Right hindlimb (tissue), 1 donor: ENCODE data around the gene STK33.
A peak's percentile ranks its signal among the peaks of the same experiment; 100 is the strongest.

ENCODE experiments used
- DNase-seq: peaks from one replicate; pipeline ENCODE4 v3.0.0-alpha.2; 2018

Gene STK33

DNA sequence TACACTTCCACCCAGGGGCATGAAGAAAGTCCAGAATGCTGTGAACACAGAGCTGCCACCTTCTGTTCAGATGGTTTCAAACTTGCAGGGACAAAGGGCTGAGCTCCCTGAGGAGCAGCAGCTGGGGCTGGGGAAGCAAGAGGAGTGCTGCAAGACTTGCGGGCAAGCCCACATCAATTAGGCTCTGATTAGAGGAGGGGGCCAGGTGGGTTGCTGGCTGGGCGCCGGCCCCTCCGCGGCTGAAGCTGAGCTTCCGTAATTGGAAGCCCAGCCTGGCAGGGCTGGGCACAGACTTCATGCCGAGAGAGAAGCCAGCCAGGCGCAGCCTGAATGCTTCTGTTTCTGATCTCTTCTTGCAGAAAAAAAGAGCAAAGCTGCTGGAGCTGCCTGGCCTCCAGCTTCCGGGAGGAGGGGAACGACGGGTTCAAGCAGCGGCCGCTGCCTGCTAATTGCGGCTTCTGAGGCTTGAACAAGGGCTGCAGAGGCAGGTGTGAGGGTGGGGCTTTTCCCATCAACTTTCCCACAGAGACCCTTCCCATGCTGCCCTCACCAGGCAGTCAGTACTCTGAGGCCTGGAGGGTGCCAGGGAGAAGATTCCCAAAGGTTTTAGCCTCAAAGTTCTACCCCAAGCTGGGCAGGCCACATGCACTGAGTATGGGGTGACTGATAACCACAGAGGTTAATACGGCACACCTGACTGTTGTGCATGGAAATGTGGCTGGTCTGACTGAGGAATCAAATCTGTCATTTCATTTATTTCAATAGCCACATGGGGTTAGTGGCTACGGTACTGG, 239.2 kb downstream of the STK33 start:
- DNase-seq = peak; percentile 40

DNA sequence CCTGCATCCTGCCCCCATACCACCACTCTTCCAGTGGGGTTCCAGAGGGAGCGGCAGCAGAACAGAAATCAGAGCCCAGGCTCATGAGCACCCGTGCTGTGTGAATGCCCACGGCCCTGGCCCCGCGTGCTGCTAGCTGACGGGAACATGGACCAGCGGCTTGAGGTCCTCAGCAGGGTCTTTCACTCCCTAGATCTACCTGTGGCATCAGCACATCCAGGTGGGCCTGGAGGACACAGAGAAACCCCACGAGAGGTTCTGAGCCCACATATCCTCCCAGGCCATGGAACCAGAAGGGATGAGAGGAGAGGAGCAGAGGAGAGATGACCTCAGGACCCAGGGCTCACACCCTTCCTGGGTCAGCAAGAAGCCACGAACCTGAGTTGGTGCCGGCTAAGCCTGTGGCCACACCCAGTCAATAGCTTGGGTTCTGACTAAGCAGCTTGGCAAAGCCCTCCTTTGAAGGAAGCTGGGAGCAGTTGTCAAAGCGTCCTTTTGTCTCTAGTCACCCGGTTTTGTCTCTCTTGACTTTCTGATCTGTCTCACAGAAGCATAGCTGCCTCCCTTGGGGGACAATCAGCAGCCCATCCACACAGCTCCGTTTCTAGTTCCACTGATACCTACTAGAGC, 241.0 kb downstream of the STK33 start:
- no peak for DNase-seq

DNA sequence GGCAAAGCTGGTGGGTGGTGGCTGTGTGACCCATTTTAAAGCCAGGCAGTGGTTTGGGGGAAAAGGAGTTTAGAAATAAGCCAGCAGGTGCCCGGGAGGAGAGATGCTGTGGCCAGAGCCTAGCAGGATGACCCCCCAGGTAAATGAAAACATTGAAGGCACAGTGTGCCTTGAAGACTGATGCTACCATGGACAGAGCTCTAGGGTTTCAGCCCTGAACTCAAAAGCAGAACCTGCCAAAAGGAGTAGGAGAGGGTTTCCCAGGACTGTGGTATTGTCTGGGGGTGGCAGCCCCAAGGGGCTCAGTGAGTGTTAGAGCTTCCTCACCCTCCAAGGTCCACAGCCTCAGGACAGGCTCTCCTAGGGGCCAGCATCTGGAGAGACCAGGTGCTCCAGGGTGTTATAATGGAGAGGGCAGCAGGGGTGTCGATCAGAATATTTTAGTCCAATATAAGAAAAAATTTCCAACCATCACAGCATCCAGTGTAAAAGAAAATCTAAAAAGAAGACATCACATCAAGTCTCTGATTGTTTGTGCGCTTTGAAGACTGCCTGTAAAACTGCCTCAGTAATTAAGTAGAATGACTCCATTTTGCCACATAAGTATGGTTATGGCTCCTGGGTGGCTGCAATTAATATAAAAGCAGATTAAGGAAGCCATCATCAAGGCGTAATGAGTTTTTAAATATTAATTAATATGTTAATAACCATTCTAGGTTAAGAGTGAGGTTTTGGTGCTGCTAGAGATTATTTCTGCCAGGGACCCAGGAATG, 241.7 kb downstream of the STK33 start:
- no peak for DNase-seq

DNA sequence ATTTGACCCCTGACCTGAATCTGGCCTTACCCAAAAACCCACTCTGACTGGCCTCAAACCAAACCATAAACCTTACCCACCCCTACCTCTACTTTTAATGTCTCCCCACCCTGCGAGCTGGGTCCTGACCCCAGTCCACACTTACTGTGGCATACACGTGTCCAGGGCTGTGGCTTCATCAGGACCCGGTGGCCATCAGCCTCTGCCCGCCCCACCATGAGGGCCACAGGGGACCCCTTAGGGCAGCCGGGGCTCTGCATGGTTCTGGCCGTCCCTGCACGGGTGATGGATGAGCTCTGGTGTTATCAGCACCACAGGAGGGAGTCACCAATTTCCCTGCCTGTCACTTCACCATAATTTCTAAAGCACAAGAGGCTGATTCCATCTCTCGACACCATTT, 242.8 kb downstream of the STK33 start:
- DNase-seq = no peak

DNA sequence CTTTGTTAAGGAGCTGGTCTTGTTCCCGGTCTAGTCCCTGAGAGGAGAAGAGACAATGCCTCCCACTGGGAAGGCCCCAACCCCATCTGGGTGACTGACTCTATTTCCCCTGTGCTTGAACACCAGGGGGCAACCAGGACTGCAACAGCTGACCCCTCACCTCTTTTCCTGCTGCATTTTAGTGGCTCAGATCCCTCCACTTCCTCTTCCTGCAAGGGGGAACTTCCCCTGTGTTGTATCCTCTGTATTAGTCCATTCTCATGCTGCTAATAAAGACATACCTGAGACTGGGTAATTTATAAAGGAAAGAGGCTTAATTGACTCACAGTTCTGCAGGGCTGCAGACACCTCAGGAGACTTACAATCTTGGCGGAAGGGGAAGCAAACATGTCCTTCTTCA, 246.1 kb downstream of the STK33 start:
- DNase-seq = no peak

DNA sequence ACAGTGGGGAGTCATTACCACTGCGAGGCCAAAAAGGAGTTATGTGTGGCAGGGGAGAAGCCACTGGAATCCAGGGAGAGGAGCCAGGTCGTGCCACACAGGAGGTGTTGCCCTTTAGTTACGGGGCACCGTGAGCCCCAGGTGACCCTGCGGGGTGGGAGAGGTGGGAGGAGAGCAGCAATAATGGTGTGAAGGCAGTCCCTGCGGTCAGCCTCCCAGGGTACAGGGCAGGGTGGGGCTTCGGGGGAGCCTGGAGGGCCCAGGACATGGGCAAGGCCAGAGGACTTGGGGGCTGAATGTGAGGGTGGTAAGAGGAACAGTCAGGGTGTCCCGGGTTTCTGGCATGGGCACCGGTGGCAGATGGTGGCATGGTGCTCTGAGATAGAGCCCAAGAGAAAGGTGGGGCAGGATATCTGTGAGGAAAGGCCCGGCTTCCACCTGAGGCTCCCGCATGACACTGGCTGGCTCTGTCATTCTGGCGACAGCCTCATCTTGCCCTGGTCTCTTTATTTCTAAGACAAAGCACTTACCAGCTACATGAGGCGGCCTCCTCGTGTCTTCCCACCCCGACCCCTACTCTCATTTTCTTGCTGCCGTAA, 247.8 kb downstream of the STK33 start:
- no peak for DNase-seq

DNA sequence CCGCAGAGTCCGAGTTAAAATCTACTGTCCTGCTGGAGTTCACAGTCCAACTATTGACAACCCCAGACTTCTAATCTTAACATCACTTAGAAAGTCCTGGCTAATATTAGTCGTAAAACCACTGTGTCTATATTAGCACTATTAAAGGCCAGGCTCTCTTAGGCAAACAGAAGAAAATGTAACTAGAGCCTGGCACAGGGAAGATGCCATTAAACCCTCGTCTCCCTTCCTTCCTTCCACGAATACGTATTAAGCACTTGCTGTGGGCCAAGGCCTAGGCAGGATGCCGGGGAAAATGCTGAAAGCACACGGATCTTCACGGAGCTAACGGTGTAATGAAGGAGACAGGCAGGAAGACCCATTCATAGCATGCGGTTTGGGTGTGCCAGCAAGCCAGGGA, 248.8 kb downstream of the STK33 start:
- DNase-seq = no peak

DNA sequence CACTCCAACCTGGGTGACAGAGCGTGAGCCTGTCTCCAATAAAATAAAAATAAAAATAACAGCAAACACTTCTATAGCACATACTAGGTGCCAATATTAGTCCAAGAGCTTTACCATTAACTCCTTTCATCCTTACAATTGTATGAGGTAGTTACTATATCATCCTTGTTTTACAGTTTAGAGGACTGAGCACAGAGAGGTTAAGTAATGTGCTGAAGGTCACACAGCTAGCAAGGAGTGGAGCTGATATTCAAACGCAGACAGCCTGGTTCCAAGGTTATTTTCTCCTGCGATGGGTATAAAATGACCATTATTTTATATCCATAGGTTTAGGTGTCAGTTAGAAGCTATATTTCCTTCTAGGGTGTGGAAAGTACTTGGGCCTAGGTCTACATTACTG, 249.7 kb downstream of the STK33 start:
- DNase-seq = no peak

DNA sequence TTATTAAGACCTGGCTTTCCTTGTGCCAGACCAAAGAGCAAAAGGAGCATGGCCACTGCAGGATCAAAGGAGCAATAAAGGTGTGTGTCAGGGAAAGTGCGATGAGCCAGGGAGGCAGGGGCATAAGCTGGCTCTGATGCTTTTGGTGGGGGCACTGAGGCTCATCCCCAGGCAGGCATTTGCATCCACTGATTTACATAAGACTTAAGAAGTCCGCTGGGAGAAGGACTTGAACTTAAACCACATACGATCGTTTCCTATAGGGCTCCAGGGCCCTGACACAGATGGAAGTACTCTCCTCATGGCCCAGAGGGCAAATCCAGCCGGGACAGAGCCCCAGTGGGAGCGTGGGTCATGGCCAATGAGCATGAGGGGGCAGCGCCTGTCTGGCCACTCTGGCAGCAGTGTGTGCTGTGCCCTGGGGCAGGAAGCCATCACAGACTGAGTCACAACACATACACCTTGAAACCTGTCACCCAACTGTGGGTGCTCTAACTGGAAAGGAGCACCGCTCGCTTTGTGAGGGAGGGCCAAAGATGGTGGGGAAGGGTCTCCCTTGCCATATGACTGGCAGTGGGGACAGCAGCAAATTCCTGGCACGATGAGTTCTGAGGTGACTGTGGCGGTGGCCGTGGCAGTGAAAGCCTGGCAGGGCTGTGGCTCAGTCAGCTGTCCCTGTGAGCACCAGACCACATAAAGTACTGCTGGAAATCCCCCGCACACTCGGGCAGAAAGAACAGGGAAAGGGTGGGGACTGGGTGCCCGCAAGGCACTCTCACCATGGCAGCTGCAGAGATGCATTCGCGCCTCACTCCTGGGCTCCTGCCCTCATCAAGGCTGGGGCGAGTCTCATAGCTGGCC, 251.0 kb downstream of the STK33 start:
- no peak for DNase-seq

DNA sequence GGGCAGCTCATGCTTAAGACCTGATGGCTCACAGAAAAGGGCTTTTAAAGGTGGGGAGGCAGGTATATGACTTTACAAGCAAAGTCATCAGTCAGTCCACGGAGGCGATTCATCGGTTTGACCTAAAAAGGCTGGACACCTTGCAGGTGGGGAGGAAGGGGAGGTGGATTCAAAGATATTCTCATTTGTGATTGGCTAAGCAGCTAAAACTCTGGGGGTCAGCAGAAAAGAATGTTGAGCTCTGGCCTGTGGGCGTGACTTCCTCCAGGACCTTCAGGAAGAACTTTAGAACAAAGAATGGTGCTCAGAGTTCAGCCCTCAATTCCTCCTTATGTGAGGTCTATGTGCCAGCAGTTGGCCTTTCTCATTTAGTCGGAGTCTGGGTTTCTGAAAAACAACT, 252.0 kb downstream of the STK33 start:
- no peak for DNase-seq
